A549 treated with DMSO at 1 μM for 4 hours (cell line): ENCODE data around the gene PFDN5. TPM values are rescaled to one million over a fixed set of nuclear protein-coding genes. Genes with fewer than 3 reads are reported as not detected.

Source experiments
- total RNA-seq: library from RNA; stranded (reverse); fragments of 200-300 nt; extraction: Qiagen RNA extraction; gene quantifications from 5 replicates; pipeline ENCODE4 v1.2.3, GENCODE V29; 2022; ENCODE audit warnings: low read depth

PFDN5 gene
- total RNA-seq, result 495 to 550 TPM (median 496 TPM) in 5 replicates

DNA sequence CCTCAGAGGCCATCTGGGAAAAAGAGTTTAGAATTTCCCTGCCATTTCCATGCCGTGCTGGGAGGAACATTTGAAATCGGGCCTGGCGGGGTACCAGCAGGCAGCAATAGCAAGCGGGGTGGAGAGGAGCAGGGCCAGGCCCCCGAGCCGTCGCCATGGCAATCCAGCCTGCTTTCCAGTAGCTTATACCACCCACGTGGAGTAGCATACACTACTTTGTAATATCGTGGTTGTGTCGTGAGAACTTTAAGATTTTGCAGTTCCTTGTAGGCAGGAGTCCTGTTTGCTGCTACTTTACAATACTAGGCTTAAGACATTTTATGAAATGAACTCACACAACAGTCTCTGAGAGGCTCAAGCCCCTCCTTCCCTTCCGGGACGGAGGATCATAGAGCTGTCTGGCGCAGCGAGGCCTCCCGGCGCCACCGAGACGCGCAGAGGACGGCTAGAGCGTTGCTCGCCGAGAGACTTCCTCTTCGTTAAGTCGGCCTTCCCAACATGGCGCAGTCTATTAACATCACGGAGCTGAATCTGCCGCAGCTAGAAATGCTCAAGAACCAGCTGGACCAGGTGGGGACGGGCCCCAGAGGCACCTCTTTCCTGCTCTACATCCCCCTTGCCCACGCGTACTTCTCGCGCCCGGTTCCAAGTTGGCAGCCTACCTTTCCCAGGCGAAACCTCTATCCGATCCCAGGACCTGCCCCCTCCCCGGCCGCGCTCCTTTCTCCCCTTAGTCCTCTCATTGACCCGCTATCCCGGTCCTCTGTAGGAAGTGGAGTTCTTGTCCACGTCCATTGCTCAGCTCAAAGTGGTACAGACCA is at the start of gene PFDN5:
Gene PFDN5, plus strand, starts transcription at position 473 of the 821 bp plus-strand sequence. Its CDS starts 26 bp downstream, at position 499.

GRCh38 chr12:53267999-53268629 is 27.2 kb upstream of the PFDN5 start, which contains the start of gene ESPL1:
TSS of gene ESPL1 (plus strand) at chr12:53268299. CDS start at chr12:53268767, 468 bp downstream.

DNA sequence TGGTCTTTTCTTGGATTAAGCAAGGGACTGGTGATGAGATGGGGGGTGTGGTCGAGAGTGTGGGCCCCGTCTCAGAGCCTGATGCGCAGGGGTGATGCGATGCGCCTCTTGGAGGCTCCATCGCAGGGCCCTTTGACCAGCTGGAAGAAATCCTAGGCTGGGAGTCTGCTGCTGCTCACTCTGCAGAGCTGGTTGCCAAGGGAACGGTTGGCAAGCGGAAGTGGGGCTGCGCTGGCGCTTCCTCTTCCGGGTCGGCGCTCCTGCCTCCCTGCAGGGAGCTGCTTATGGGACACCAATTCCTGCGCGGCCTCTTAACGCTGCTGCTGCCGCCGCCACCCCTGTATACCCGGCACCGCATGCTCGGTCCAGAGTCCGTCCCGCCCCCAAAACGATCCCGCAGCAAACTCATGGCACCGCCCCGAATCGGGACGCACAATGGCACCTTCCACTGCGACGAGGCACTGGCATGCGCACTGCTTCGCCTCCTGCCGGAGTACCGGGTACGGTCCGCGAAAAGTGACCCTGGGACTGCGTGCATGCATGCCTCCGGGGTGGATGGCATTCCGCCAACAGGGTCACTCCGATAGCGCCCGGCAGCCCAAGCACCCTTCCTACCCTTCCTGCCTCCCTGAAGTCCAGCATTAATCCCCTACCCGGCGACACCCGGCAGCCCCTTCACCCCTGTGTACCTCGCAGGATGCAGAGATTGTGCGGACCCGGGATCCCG is 4.3 kb downstream of the PFDN5 start, which contains the start of gene MYG1:
Gene MYG1, plus strand, starts transcription at position 242 of the 727 bp plus-strand sequence. Its CDS starts 43 bp downstream, at position 285.

GRCh38 chr12:53336181-53336681 is 40.9 kb downstream of the PFDN5 start, which contains the start of gene SP7:
TSS of gene SP7 (minus strand) at chr12:53336354. CDS start at chr12:53335646, 708 bp downstream.

Other genes starting within 250 kb of the PFDN5 start
- 9.8 to 16.6 TPM (median 11.8 TPM) in 5 replicates for gene TNS2, start 245.5 kb upstream of the PFDN5 start, total RNA-seq
- gene SPRYD3, start 216.2 kb upstream of the PFDN5 start, total RNA-seq, result 33.6 to 40.3 TPM (median 36.2 TPM) in 5 replicates
- 169 to 240 TPM (median 226 TPM) in 5 replicates for gene IGFBP6, start 197.9 kb upstream of the PFDN5 start, total RNA-seq
- 0.10 to 0.26 TPM (median 0.19 TPM) in 5 replicates for gene SOAT2, start 192.1 kb upstream of the PFDN5 start, total RNA-seq
- gene ZNF740, start 114.8 kb upstream of the PFDN5 start, total RNA-seq, result 14.5 to 21.4 TPM (median 19.3 TPM) in 5 replicates
- 4.8 to 7.0 TPM (median 5.0 TPM) in 5 replicates for gene CSAD, start 114.6 kb upstream of the PFDN5 start, total RNA-seq
- 0.26 to 0.47 TPM (median 0.31 TPM) in 5 replicates for gene ITGB7, start 88.3 kb upstream of the PFDN5 start, total RNA-seq
- 24.4 to 34.3 TPM (median 29.3 TPM) in 5 replicates for gene RARG, start 63.3 kb upstream of the PFDN5 start, total RNA-seq
- 15.6 to 25.1 TPM (median 20.0 TPM) in 5 replicates for gene ESPL1, start 27.2 kb upstream of the PFDN5 start, total RNA-seq
- gene MYG1, start 4.2 kb downstream of the PFDN5 start, total RNA-seq, result 85.4 to 102 TPM (median 93.8 TPM) in 5 replicates
- gene AAAS, start 26.1 kb downstream of the PFDN5 start, total RNA-seq, result 70.5 to 85.4 TPM (median 78.7 TPM) in 5 replicates
- gene SP7, start 40.8 kb downstream of the PFDN5 start, total RNA-seq, result not detected in 5 replicates
- gene SP1, start 84.6 kb downstream of the PFDN5 start, total RNA-seq, result 22.3 to 29.9 TPM (median 28.6 TPM) in 5 replicates
- 0.92 to 2.6 TPM (median 1.9 TPM) in 5 replicates for gene AMHR2, start 128.3 kb downstream of the PFDN5 start, total RNA-seq
- gene PRR13, start 146.2 kb downstream of the PFDN5 start, total RNA-seq, result 304 to 405 TPM (median 367 TPM) in 5 replicates
- 655 to 691 TPM (median 670 TPM) in 5 replicates for gene PCBP2, start 156.6 kb downstream of the PFDN5 start, total RNA-seq
- gene MAP3K12, start 203.9 kb downstream of the PFDN5 start, total RNA-seq, result 11.1 to 16.8 TPM (median 14.7 TPM) in 5 replicates
- gene TARBP2, start 205.7 kb downstream of the PFDN5 start, total RNA-seq, result 44.2 to 67.4 TPM (median 56.3 TPM) in 5 replicates
- 0.17 TPM in 1 of 5 replicates, not detected in the others for gene NPFF, start 211.9 kb downstream of the PFDN5 start, total RNA-seq